ENCODE measurements around the gene SMAD3.
"Not testable (repeated sequence)": the region's sequence is repeated elsewhere in the genome, so short reads cannot be mapped to it uniquely, and the experiment has no call there.

The SMAD3 gene

DNA sequence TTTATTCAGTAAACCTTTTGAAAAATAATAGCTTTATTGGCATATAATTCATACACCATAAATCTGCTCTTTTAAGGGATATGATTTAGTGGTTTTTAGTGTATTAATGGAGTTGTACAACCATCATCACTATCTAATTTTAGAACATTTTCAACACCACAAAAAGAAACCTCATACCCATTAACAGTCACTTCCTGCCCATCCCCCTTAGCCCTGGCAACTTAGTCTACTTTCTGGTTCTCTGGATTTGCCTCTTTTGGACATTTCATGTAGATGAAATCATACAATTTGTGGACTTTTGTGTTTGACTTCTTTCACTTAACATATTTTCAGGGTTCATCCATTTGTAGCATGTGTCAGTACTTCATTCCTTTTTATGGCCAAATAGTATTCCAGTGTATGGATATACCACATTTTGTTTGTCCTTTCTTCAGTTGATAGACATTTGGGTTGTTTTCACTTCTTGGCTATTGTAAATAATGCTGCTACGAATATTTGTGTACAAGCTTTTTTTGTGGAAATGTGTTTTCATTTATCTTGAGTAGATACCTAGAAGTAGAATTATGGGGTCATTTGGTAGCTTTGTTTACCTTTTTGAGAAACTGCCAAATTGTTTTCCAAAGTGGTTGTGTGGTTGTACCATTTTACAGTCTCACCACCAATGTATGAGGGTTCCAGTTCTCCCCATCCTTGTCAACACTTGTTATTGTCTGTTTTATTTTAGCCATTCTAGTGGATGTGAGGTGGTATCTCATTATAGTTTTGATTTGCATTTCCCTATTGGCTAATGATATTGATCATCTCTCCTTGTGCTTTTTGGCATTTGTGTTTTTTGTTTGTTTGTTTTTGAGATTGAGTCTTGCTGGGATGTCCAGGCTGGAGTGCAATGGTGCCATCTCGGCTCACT is 45.8 kb downstream of the SMAD3 start:
- DNase-seq: no peak

DNA sequence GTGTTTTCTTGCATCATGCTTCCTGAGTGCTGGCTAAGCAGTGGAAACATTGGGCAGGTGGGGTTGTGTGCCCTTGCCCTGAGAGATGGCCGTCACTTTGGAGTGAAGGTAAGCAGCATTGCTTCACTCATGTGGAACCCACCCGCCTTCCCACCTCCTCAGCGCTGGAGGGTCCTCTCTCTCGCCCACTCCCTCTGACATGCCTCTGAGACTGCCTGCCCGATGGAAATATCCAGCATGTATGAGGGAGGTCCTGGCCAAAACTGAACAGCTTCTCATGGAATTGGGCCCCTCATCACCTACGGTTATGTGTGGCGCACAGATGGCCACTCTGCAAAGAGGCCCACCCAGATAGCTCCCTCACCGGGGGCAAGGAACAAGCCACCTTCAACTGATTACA is 48.6 kb downstream of the SMAD3 start:
- DNase-seq: no peak

DNA sequence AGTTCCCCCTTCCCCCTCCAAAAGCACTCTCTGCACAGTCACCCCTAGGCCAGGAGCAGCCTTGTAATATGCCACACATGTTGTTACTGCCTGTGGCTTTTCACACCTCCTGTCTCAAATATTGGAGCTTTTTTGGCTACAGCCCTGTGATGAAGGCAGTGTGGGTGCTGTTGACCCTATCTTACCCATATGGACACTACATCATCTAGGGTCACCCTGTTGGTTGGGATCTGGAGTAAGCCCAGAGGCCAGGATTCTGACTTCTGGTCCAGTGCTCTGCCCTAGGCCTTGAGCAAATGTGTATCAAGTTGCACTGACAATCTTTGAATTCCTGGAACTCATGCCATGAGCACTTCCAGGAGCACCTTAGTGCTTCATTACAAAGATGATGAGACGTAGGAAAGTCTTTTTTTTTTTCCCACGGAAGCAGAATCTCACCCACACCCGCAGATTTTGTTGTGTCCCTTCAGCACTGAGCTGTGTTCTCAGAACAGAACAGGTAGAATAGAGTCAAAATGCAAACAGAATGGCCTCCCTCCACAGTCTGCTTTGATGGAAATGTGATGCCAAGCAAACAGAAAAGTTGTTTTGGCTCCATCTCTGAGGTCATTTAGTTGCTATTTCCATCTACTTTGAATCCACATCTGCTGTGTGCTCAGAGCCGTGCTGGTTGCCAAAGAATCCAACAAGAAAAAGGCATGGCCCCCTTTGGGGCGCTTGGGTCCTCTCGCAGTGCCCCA is 49.6 kb downstream of the SMAD3 start:
- DNase-seq: no peak

DNA sequence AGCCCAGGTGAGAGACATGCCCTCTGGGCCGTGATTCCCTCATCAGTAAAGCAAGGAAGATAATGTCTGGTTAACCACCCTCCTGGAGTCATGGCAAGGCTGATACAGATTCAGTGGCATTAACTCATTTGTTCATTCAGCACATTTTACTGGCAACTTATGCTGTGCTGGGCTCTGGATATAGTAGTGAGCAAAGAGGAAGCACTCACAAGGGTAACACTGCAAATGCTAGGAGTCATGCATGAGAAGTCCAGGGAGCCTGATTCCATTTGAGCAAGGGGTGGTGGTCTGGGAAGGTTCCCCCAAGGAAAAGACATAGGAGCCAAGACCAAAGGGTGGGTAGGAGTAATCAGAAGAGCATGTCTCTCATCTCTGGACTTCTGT is 50.2 kb downstream of the SMAD3 start:
- DNase-seq: no peak

DNA sequence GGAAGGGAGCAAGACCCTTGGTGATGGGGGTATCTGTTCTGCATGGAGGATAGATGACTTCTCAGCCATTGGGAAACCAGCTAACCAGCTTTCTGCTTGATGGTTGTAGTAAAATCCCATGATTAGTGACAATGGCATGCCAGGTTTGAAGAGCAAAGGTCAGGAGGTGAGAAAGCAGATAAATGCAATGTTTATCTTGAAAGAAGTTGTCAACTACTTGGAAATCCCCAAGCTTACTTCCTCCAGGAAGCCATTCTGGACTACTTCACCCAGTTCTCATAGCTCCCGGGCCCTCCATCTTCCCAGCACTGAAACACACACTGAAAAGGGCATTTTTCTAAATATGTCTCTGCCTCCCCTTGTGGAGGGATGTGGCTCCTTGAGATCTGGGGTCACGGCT is 51.3 kb downstream of the SMAD3 start:
- no peak for DNase-seq

DNA sequence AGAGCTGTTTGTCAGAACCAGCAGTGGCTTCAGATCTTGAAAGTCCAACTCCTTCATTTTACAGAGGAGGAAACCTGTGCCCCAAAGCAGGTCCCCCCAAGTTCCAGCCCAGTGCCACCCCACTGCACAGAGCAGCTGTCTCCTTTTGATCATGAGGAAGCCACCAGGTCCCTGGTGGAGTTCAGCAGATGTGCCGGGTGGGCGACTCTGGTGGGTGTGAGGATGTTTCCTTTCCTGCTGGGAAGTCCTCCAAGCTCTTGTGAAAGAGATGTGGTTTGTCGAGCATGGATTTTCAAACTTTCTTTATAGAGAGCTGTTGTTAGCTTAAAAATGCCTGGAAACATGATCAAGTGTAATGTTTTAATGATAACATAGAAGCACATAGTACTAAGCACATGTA is 52.0 kb downstream of the SMAD3 start:
- DNase-seq: no peak

DNA sequence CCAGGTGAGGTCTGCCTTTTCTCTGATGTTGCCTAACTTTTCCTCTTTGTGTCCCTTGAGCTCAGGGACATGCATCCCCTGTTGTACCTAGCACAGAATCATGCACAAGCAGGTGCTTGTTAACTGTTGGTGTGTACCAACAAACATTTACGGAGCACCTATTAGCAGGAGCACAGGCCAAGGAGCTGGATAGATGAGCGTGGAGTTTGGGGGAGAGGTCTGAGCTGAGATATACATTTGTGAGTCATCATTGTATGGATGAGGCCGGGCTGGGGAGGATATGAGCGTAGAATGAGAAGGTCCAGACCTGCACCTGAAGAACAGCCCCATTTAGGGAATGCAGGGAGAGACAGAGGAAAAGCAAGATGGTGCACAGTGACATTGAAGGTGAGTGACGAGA is 53.4 kb downstream of the SMAD3 start:
- DNase-seq: no peak

DNA sequence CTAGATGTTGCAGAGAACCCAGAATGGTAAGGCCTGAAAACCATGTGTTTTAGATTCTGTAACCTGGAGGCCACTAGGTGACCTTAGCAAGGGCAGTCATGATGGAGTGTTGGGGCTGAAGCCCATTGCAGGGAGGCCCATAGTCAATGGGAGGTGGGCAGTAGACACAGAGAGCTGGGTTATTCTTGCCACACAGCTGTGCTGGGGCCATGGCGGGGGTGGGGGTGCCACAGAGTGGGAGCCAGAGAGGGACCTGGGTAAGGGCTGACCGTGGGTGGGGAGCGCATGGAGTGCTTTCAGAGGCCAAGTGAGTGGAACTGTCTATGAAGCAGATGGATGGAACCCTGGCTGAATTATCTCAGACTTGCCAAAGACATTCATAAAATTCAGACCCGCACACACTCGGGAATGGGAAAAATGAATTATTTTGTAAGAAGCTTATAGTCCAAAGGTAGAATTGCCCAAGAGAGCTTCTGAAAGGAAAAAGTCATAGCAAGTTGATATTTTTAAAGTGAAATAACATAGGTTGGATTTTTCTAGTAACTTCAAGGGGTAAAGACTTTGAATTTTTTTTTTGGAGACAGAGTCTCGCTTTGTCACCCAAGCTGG is 53.9 kb downstream of the SMAD3 start:
- DNase-seq: no peak

DNA sequence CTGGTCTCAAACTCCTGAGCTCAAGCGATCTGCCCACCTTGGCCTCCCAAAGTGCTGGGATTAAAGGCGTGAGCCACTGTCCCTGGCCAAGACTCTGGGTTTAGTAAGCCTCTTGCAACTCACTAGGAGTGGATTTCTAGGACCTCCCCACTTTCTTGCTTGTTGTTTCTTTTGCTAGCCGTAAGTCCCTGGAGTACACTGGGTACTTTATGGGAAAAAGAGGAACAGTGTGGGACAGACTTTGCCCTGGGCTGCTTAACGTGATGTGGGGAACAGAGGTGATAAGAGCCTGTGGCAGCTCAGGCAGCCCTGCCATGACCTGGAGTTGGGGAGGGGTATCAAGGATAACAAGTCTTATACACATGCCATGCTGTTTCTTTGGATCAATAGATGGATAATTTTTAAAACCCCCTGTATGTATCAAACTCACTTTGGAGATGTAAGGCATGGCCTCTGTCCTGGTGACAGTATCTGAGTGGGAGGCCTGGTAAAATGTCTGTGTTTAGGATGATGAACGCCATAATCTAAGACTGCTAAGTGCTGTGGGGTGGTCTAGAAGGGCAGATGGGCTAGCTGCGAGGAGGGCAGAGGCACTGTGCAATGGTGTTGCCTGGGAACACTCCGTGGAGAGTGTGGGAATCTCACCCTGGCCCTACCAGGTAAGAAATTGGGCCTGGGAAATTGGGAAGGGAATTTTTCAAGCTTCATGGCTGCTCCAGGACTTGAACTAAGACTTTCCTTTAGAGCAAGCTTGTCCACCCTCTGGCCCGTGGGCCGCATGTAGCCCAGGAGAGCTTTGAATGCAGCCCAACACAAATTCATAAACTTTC is 54.8 kb downstream of the SMAD3 start:
- no peak for DNase-seq

DNA sequence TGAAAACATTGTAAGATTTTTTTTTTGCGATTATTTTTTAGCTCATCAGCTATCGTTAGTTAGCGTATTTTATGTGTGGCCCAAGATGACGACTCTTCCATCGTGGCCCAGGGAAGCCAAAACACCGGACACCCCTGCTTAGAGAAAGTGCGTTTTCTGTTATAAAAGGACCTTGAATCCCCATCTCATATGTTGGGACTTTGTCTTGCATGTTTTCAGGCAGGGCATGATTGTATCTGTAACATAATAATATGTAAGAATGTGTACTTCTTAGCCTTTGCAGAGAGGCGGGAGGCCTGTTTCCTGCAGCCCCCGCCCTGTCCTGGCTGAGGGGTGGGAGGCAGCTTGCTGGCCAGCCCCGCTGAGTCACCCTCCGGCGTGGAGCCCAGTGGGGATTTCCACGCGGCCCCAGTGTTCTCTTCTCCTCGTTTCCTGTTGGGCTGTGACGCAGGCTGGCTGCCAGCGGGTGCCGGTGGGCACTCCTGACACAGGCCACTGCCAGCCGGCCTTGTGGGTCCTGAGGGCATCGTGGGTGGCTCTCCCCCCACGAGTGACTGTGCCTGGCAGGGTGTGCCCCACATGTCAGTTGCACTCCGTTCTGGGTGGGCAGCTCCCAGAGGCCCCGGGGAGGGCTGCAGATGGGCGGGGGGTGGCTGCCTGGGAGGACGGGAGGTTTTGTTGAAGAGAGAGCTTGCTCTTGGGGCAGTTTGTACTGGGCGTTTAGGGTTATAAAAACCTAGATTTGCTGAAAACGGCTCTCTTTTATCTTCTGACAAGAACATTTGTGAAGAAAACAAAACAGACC is 55.6 kb downstream of the SMAD3 start:
- peak; percentile 90 for DNase-seq

DNA sequence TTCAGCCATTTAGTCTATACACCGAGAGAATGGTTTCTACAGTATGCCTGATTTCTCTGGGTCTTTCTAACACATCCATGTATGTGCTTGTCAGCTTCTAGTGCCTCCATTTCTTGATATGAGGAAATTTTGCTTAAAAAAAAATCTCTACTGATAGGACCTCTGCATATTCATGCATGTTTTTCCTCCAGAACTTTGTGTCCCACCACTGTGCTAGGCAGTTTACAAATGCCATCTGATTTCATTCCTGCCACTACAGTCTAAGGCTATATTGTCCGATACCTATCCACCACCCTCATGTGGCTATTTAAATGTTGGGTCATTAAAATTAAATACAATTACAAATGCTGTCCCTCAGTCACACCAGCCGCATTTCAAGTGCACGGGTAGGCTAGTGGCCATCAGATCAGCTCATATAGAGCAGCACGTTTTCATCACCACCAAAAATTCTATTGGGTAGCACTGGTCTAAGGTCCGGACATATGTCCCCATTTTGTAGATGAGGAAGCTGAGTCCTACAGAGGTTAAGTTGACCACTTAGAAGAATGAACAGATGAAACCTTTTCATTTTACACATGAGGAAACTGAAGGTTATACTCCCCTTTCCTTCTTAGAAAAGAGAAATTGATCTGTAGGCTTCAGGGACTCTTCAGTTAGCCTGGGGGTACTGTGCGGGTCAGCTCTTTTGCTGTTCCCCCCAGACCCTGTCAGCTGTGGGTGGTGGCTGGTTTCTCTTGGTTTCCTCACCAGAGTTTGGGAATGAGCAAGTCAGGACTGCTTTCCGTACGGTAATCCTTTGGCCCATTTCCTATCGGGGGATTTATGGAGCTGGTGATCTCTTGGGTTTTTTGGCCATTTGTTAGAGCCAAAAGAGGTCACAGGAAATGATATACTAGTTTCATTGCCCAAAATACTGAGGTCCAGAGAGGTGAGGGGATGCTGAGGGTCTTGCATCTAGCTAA is 56.5 kb downstream of the SMAD3 start:
- DNase-seq: no peak

DNA sequence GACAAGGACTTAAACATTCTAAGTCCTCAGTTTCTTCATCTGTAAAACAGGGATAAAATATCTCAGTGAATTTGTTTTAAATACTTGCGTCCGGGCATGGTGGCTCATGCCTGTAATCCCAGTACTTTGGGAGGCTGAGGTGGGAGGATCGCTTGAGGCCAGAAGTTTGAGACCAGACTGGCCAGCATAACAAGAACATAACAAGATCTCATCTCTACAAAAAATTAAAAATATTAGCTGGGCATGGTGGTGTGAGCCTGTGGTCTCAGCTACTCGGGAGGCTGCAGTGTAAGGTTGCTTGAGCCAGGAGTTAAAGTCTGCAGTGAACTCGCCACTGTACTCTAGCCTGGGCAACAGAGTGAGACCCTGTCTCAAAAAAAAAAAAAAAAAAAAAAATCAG is 57.4 kb downstream of the SMAD3 start:
- not testable (repeated sequence) for DNase-seq

DNA sequence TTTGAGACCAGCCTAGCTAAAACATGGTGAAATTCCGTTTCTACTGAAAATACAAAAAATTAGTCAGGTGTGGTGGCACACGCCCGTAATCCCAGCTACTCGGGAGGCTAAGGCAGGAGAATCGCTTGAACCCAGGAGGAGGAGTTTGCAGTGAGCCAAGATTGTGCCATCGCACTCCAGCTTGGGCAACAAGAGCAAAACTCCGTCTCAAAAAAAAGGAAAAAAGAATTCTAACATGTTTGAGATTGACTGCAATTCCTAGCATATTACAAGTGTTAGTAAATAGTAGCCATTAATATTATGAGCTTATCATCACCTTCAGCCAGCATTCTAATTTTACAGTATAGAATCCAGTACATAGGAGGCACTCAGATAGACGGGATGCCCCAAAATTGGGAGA is 57.9 kb downstream of the SMAD3 start:
- DNase-seq: not testable (repeated sequence)

DNA sequence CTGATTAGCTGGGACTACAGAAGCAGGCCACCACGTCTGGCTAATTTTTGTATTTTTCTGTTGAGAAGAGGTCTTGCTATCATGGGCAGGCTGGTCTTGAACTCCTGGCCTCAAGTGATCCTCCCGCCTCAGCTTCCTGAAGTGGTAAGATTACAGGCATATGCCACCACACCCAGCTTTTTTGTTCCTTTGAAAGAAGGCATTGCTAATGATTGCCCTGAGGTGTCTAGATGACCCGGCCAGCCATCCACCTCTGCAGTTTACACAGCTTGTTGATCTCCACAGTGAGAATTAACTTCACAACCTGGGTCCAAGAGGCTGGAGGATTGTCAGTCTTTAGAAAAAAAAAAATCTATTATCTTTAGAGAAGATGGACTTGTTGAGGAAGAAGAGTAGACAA is 58.7 kb downstream of the SMAD3 start:
- DNase-seq: no peak

DNA sequence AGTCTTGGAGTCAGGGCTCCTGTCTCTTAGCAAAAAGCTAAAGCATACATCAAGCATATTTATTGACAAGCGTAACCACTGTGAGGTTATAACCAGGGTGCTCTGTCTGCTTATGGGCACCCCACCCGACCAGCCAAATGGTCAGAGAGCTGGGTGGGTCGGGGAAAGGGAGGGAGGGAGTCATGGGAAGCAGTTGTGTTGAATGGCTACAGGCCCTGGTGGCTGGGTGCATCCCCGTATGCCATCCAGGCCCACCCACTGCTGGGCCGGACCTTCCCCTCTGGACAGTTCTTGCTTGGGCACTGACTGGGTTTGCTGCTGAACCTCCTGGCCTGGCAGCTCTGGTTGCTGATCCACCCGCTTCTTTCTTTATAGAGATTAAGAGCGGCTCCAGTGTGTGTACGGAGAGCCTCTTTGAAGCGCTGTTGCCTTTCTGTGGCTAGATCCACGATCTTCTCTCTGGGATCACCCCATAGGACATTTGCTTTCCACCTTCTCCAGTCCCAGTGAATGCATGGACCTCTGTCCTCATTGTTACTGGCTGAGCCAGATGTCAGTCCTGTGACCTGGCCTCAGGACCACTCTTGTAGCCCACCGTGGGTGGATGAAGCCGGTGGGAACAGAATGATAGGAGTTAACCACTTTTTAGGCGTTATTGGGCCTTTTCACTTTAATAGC is 59.6 kb downstream of the SMAD3 start:
- no peak for DNase-seq

DNA sequence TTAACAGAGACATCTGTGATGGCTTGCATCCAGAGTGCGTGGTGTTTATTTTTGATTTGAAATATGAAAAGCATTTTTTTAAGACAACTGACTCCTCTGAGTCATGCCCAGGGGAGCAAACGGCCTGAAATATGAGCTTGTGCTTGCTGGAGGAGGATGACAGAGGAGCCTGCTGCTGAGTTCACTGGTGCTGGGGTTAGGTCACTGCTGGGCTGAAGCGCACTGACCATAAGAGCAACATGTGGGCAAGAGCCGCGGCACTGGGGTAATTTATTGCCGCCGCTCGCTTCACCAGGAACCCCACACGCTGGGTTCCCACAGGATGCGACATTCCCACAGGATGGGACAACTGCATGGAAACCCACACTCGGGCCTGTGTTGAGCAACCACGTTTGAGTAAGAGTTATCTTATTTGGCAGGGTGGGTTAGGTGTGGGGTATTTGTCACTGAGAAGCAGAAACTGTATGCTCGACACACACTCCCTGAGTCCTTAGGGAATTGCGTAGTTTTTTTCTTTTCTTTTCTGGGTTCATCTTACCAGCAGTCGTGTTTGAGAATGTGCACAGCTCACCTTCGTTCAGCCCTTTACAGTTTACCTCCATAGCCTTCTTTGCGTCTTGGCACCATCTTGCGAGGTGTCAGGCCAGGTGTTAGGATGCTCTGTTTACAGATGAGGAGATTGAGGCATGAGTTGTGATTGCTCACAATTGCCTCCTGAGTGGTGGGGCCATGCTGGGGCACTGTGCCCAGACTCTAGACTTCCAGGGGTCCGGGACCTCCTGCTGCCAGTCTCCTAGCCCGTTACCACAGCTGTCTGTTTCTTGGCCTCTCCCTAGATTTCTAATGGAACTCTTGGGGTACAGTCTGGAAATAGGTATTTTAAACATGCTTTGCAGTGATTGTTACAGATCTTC is 60.4 kb downstream of the SMAD3 start:
- DNase-seq: peak; percentile 91

DNA sequence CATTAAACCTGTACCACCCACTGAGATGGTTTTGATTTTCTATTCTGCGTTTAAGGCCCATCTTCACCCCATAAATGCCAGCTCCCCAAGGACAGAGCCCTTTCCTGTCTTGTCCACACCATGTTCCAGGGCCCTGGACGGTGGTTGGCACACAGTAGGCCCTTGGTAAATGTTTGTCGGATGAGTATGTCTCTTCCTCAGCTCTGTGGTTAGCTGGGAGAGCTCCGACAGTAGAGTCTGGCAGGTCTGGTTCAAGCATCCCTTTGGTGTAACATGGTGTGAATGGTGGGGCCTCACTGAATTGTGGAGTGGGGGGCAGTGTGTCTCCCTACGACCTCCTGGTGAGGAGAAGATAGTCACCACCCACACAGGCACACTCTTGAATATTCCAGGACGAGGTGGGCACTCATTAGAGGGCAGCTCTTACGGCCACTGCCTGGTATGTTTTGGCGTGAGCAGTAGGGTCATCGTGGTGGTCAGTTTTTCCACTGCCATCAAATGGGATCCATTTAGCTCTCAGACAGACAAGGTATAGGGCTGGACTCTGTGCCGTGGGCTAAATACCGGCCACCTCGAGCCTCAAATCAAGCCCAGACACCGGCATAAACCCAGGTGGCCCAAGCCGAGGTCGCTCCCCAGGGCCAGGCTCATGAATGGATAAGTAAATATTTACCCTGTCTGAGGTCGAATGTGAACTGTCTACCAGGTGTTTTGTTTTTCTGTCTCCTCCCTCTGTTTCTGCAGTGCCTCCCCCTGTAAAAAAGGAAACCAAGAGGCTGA is 61.3 kb downstream of the SMAD3 start:
- no peak for DNase-seq

DNA sequence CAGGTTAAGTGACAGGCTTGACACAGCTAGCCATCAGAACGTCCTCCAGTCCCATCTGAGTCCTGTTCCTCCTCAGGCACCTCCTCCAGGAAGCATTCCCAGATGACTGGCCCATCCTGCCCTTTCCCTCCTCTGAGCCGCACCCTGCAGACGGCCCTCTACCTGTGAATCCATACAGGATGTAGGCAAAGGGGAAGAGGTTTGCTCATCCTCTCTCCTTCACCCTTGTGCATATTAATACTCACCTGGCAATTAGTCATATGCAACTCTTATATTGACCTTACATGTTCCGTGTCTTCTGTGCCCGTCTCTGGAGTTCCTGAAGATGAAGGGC is 61.9 kb downstream of the SMAD3 start:
- DNase-seq: no peak

All from femur (tissue), 1 donor.